ENCODE measurements around the gene POU6F1.
"Not testable (repeated sequence)": the region's sequence is repeated elsewhere in the genome, so short reads cannot be mapped to it uniquely, and the experiment has no call there.

POU6F1 gene, protein sequence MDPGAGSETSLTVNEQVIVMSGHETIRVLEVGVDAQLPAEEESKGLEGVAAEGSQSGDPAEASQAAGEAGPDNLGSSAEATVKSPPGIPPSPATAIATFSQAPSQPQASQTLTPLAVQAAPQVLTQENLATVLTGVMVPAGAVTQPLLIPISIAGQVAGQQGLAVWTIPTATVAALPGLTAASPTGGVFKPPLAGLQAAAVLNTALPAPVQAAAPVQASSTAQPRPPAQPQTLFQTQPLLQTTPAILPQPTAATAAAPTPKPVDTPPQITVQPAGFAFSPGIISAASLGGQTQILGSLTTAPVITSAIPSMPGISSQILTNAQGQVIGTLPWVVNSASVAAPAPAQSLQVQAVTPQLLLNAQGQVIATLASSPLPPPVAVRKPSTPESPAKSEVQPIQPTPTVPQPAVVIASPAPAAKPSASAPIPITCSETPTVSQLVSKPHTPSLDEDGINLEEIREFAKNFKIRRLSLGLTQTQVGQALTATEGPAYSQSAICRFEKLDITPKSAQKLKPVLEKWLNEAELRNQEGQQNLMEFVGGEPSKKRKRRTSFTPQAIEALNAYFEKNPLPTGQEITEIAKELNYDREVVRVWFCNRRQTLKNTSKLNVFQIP

DNA sequence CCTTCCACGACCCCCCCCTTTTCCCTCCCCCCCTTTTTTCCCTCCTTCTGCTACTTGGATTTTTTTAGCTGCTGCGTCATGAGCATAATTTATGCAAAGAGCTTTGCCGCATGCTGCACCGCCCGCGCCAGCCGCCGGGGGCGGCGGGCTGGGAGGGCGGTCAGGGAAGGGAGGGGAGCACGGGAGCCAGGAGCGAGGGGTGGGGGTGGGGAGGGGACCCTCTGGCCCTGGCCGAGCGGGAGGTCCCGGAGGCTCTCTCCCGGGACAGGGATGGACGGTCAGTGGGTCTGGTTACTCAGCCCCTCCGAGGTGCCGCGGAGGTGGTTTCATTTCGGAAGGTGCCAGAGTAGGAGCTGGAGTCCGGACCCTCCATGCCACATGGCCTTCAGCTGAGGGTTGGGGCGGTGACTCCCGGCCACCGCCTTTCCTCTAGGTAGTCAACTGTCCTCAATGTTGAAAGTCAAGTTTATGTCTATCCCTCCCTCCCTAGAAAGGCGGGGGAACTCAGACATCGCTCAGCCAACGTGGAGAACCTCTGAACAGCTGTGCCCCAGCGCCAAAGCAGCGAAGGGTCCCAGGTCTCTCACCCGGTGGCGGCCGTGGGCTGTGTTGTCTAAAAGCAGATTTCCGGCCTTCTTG, at the start of gene POU6F1:
Gene POU6F1, minus strand, starts transcription at position 95 of the 639 bp plus-strand sequence. CDS start 11,226 bp downstream, outside the sequence.
- peak within 1 kb of the TSS; percentile 89 for H3K27ac ChIP-seq (ENCODE audit: low read depth, low read length)
- H3K36me3 ChIP-seq (ENCODE audit: control insufficient read depth, insufficient read depth, low read length), result no peaks in the 10 kb centered on the region

DNA sequence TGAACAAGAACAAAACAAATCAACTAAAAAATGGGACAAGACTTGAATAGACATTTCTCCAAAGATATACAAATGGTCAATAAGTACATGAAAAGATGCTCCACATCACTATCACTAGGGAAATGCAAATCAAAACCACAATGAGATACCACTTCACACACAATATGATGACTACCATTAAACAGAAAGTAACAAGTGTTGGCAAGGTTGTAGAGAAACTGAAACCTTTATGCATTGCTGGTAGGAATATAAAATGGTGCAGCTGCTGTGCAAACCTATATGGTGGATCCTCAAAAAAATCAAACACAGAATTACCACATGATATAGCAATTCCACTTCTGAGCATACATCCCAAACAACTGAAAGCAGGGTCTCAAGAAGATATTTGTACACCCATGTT, 47.2 kb upstream of the POU6F1 start:
- Histone ChIP-seq H3K9me3 (ENCODE audit: control insufficient read depth, insufficient read depth, low read depth, low read length) (no peaks in the 10 kb centered on the region), H3K27ac (ENCODE audit: low read depth, low read length) (no peak overlapping the region), H3K27me3 (ENCODE audit: control insufficient read depth, insufficient read depth, low read length) (peaks cover 6% of the 10 kb centered on the region; the same call in 1 of the 2 replicates), H3K36me3 (ENCODE audit: control insufficient read depth, insufficient read depth, low read length) (no peaks in the 10 kb centered on the region), H3K4me3 (ENCODE audit: low read depth, low read length) (no peak overlapping the region), H3K4me1 (ENCODE audit: control insufficient read depth, insufficient read depth, low read length) (peaks cover 16% of the 10 kb centered on the region; the same call in 1 of the 2 replicates), H3K9ac (ENCODE audit: low read length) (no peak overlapping the region)

More for the DNA sequence above, at the start of gene POU6F1:
- peak within 1 kb of the TSS; percentile 80 for H3K9ac ChIP-seq (ENCODE audit: low read length)
- peak within 1 kb of the TSS; percentile 62 for H3K4me3 ChIP-seq (ENCODE audit: low read depth, low read length)
- no peaks in the 10 kb centered on the region for H3K27me3 ChIP-seq (ENCODE audit: control insufficient read depth, insufficient read depth, low read length)
- no peaks in the 10 kb centered on the region for H3K9me3 ChIP-seq (ENCODE audit: control insufficient read depth, insufficient read depth, low read depth, low read length)
- H3K4me1 ChIP-seq (ENCODE audit: control insufficient read depth, insufficient read depth, low read length), result peaks cover 25% of the 10 kb centered on the region

DNA sequence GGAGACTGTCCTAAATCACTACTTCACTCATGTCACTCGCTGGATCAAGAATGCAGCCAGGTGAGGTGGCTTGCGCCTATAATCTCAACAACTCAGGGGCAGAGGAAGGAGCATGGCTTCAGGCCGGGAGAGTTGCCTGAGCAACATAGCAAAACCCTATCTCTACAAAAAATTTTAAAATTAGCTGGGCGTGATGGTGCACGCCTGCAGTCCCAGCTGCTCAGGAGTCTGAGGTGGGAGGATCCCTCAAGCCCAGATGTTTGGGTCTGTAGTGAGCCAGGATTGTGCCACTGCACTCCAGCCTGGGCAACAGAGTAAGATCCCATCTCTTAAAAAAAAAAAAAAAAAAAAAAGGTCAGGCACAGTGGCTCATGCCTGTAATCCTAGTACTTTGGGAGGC, 46.4 kb upstream of the POU6F1 start:
- Histone ChIP-seq H3K4me1 (ENCODE audit: control insufficient read depth, insufficient read depth, low read length) (peaks cover 14% of the 10 kb centered on the region; the same call in 1 of the 2 replicates), H3K9me3 (ENCODE audit: control insufficient read depth, insufficient read depth, low read depth, low read length) (no peaks in the 10 kb centered on the region), H3K36me3 (ENCODE audit: control insufficient read depth, insufficient read depth, low read length) (no peaks in the 10 kb centered on the region)

DNA sequence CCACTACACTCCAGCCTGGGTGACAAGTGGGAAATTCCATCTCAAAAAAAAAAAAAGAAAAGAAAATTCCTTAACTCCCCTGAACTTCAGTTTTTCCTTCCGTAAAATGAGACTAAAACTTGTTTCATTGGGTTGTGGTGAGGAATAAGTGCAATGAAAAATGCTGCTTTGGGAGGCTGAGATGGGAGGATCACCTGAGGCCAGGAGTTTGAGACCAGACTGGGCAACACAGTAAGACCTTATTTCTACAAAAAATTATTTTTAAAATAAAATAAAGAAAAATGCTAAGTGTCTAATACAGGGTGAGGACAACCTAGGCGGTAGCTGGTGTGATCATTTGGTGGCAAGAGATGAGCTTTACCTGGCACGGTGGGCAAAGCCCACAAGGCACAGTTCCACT, 45.5 kb upstream of the POU6F1 start:
- Histone ChIP-seq H3K9me3 (ENCODE audit: control insufficient read depth, insufficient read depth, low read depth, low read length) (no peaks in the 10 kb centered on the region), H3K27me3 (ENCODE audit: control insufficient read depth, insufficient read depth, low read length) (no peaks in the 10 kb centered on the region), H3K4me3 (ENCODE audit: low read depth, low read length) (no peak overlapping the region), H3K27ac (ENCODE audit: low read depth, low read length) (no peak overlapping the region), H3K9ac (ENCODE audit: low read length) (no peak overlapping the region), H3K36me3 (ENCODE audit: control insufficient read depth, insufficient read depth, low read length) (no peaks in the 10 kb centered on the region), H3K4me1 (ENCODE audit: control insufficient read depth, insufficient read depth, low read length) (peaks cover 10% of the 10 kb centered on the region; the same call in 1 of the 2 replicates)

More for the DNA sequence above, 46.4 kb upstream of the POU6F1 start:
- H3K4me3 ChIP-seq (ENCODE audit: low read depth, low read length), result no peak overlapping the region
- peaks cover 5% of the 10 kb centered on the region; the same call in 1 of the 2 replicates for H3K27me3 ChIP-seq (ENCODE audit: control insufficient read depth, insufficient read depth, low read length)
- no peak overlapping the region for H3K27ac ChIP-seq (ENCODE audit: low read depth, low read length)
- H3K9ac ChIP-seq (ENCODE audit: low read length), result no peak overlapping the region

DNA sequence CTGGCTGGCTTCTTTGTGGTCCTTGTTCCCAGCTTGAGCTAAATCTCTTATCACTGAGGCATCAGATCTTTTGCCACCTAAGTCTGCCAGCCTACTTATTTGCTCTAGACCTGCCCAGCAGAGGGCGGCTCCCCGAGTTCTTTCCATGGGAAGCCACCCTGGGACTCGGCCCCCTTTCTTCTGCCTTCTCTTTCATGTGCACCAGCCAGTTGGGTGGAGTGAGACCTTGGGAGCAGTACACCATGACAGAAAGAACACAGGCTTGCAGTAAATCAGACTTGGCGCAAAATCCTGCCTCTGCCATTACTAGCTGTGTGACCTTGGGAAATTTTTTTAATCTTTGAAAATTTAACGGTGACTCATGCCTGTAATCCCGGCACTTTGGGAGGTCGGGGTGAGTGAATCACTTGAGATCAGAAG, 44.9 kb upstream of the POU6F1 start:
- Histone ChIP-seq H3K27ac (ENCODE audit: low read depth, low read length) (no peak overlapping the region), H3K27me3 (ENCODE audit: control insufficient read depth, insufficient read depth, low read length) (no peaks in the 10 kb centered on the region), H3K9ac (ENCODE audit: low read length) (no peak overlapping the region), H3K9me3 (ENCODE audit: control insufficient read depth, insufficient read depth, low read depth, low read length) (no peaks in the 10 kb centered on the region), H3K4me3 (ENCODE audit: low read depth, low read length) (no peak overlapping the region), H3K4me1 (ENCODE audit: control insufficient read depth, insufficient read depth, low read length) (peaks cover 10% of the 10 kb centered on the region; the same call in 1 of the 2 replicates), H3K36me3 (ENCODE audit: control insufficient read depth, insufficient read depth, low read length) (no peaks in the 10 kb centered on the region)

DNA sequence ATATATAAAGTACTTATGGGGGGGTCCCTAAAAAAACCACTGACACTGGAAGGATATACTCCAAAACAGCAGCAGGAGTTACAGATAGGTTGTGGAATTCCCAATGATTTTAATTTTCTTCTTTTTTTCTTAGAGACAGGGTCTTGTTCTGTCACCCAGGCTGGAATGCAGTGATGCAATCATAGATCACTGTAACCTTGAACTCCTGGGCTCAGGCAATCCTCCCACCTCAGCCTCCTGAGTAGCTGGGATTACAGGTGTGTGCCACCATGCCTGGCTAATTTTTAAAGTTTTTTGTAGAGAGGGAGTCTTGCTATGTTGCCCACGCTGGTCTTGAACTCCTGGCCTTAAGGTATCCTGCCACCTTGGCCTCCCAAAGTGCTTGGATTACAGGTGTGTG, 41.7 kb upstream of the POU6F1 start:
- H3K9me3 ChIP-seq (ENCODE audit: control insufficient read depth, insufficient read depth, low read depth, low read length); H3K27me3 ChIP-seq (ENCODE audit: control insufficient read depth, insufficient read depth, low read length); H3K4me1 ChIP-seq (ENCODE audit: control insufficient read depth, insufficient read depth, low read length); H3K4me3 ChIP-seq (ENCODE audit: low read depth, low read length); H3K36me3 ChIP-seq (ENCODE audit: control insufficient read depth, insufficient read depth, low read length); H3K27ac ChIP-seq (ENCODE audit: low read depth, low read length); H3K9ac ChIP-seq (ENCODE audit: low read length): not testable (repeated sequence)

DNA sequence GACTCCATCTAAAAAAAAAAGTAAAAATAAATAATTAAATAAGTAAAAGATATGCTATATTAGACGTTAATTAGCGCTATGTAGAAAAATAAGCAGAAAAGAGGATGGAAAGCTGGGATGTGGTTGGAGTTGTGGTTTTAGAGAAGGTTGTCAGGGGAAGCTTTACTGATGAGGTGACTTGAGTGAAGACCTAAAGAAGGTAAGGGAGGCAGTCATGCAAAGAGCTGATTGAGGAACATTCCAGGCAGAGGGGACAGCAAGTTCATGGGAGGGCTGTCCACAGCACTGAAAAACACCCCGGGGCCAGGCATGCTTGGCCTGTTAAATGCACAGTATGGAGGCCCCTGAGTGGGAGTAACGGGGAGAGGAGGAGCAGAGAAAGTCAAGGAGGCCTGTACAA, 36.7 kb upstream of the POU6F1 start:
- no peaks in the 10 kb centered on the region for H3K27me3 ChIP-seq (ENCODE audit: control insufficient read depth, insufficient read depth, low read length)
- no peaks in the 10 kb centered on the region for H3K36me3 ChIP-seq (ENCODE audit: control insufficient read depth, insufficient read depth, low read length)
- no peak overlapping the region for H3K27ac ChIP-seq (ENCODE audit: low read depth, low read length)
- H3K9me3 ChIP-seq (ENCODE audit: control insufficient read depth, insufficient read depth, low read depth, low read length), result no peaks in the 10 kb centered on the region
- no peak overlapping the region for H3K9ac ChIP-seq (ENCODE audit: low read length)
- H3K4me3 ChIP-seq (ENCODE audit: low read depth, low read length), result no peak overlapping the region
- peaks cover 5% of the 10 kb centered on the region for H3K4me1 ChIP-seq (ENCODE audit: control insufficient read depth, insufficient read depth, low read length)

DNA sequence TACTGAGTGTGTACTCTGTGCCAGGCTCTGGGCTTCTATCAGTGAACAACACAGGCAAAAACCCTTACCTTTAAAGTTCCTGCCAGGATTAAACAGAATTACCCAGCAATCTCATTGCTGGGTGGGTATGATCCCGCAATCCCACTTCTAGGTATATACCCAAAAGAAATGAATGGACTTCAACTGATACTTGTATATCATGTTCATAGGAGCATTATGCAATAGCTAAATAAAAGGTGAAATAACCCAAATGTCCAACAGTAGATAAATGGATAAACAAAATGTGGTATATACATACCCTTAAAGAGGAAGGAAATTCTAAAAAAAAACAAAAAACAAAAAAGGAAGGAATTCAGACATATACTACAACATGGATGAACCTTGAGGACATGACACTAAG, 35.4 kb upstream of the POU6F1 start:
- Histone ChIP-seq H3K4me3 (ENCODE audit: low read depth, low read length) (no peak overlapping the region), H3K9ac (ENCODE audit: low read length) (no peak overlapping the region), H3K27me3 (ENCODE audit: control insufficient read depth, insufficient read depth, low read length) (no peaks in the 10 kb centered on the region), H3K27ac (ENCODE audit: low read depth, low read length) (no peak overlapping the region), H3K9me3 (ENCODE audit: control insufficient read depth, insufficient read depth, low read depth, low read length) (no peaks in the 10 kb centered on the region), H3K36me3 (ENCODE audit: control insufficient read depth, insufficient read depth, low read length) (no peaks in the 10 kb centered on the region), H3K4me1 (ENCODE audit: control insufficient read depth, insufficient read depth, low read length) (peaks cover 8% of the 10 kb centered on the region)

DNA sequence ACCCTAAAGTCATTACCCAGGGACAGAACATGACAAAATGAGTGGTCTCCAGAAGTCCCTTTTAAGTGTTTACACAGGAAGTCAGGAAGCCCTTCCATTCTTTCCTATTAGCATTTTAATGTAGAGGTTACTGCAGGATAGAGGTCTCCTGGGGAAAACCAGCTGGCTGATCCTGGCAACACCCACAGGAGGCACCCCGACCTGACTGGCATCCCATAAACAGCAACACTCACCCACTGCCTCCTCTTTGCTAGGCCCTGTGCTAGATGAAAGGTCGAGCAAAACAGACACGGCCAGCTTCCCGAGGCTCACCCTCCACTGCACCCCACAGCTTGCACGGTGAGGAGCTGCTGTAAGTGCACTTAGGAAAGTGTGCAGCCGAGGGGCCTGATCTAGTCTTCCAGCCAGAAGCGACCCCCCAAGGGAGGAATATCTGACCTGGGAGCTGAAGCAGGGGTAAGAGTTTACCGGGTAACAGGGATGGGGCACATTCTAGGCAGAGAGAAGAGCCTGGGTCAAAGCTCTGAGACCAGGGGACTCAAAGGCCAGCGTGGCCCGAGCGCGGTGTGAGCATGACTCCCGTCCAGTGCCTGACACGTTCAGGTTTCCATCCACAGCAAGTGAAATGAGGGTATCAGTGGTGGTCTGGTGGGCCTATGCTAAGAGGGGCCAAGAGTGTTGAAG, 29.8 kb upstream of the POU6F1 start:
- H3K27ac ChIP-seq (ENCODE audit: low read depth, low read length), result 0 out of 2 replicates have a peak overlapping the region, but pooled peaks have one; percentile 15
- H3K27me3 ChIP-seq (ENCODE audit: control insufficient read depth, insufficient read depth, low read length), result no peaks in the 10 kb centered on the region
- peaks cover 21% of the 10 kb centered on the region for H3K36me3 ChIP-seq (ENCODE audit: control insufficient read depth, insufficient read depth, low read length)
- H3K4me1 ChIP-seq (ENCODE audit: control insufficient read depth, insufficient read depth, low read length), result peaks cover 28% of the 10 kb centered on the region
- no peaks in the 10 kb centered on the region for H3K9me3 ChIP-seq (ENCODE audit: control insufficient read depth, insufficient read depth, low read depth, low read length)
- H3K9ac ChIP-seq (ENCODE audit: low read length), result no peak overlapping the region
- no peak overlapping the region for H3K4me3 ChIP-seq (ENCODE audit: low read depth, low read length)

DNA sequence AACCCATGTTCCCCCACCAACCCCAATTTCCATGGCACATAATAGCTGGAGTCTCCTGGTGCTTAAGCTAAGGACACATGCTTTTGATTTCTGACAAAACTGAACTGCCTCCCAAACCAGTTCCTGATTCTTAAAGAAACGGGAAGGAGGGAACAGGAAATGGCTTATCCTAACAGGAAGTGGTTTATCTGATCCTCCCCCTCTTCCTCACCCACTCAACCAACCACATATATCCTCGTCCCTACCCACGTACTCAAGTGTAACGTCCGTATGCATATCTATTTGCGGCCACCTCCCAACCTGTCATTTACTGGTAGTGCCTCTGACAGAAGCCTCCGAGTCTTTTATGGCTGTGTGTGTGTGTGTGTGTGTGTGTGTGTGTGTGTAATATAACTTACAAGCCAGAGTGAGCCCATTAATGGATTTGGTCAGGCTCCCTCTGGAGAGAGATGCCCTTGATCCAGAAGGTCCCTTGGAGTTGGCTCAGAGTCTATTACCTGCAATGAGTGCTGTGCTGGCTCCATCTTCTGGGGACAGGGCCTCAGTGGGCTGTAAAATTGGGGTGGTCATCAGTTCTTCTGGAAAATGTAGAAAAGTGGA, 28.5 kb upstream of the POU6F1 start:
- Histone ChIP-seq H3K27me3 (ENCODE audit: control insufficient read depth, insufficient read depth, low read length) (no peaks in the 10 kb centered on the region), H3K36me3 (ENCODE audit: control insufficient read depth, insufficient read depth, low read length) (peaks cover 32% of the 10 kb centered on the region), H3K4me1 (ENCODE audit: control insufficient read depth, insufficient read depth, low read length) (peaks cover 27% of the 10 kb centered on the region), H3K9me3 (ENCODE audit: control insufficient read depth, insufficient read depth, low read depth, low read length) (no peaks in the 10 kb centered on the region), H3K9ac (ENCODE audit: low read length) (no peak overlapping the region), H3K27ac (ENCODE audit: low read depth, low read length) (no peak overlapping the region), H3K4me3 (ENCODE audit: low read depth, low read length) (no peak overlapping the region)

Measured in HUES6 (cell line).